Measurements from ENCODE around the gene CER1. TPM values are rescaled to one million over a fixed set of nuclear protein-coding genes. Genes with fewer than 3 reads are reported as not detected.

CER1 gene
- total RNA-seq, 1 experiment from 2014 or later, result not detected

DNA sequence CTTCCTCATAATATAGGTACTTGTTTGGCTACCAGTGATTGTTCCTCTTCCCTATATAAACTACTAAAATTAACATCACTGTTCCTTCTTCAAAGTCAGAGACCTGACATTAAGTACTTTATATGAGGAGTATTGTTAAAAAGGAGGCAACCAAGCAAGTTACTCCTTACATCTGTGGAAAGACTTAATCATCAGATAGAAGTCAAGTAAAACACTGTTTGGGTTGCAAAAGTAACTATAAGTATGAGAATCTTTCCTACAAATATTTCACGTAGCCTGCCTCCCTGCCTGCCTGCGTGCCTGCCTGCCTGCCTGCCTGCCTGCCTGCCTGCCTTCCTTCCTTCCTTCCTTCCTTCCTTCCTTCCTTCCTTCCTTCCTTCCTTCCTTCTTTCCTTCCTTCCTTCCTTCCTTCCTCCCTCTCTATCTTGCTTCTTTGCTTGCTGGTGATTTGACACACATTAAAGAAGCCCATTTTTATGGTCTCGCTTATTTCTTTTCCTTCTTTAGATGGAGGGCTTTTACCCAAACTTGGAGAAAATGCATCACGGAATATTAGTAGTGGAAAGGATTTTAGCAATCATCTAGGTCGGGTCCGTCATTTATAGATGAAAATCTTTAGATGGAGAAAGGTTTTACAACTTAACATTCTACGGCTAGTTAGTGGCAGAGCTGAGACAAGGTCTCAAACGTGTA lies 3.2 kb downstream of the CER1 start:
- intact Hi-C loops (cut with micrococcal nuclease), result no loop called here
- Histone ChIP-seq H3K4me1 (ENCODE audit: insufficient read depth, low read length) (no peaks in the 10 kb centered on the region), H3K9me2 (replicated peaks; ENCODE audit: low read length) (no peaks in the 10 kb centered on the region), H3F3A (ENCODE audit: low read length, unreplicated experiment) (no peaks in the 10 kb centered on the region), H3K9me3 (ENCODE audit: low read length) (no peaks in the 10 kb centered on the region), H3K79me2 (ENCODE audit: low read length) (no peaks in the 10 kb centered on the region), H3K9ac (ENCODE audit: low read length) (no peak overlapping the region), H3K27ac (ENCODE audit: low read length) (no peak overlapping the region), H3K4me2 (ENCODE audit: low read length) (no peak overlapping the region), H3K36me3 (ENCODE audit: low read depth, low read length) (no peaks in the 10 kb centered on the region), H4K20me1 (ENCODE audit: low read length) (no peaks in the 10 kb centered on the region), H3K27me3 (ENCODE audit: low read length) (no peaks in the 10 kb centered on the region), H3K4me3 (ENCODE audit: low read length) (no peak overlapping the region), H2AFZ (ENCODE audit: low read length) (no peak overlapping the region)
- BruUV-seq (replicated peaks), result no TSS peak
- CTCF ChIA-PET, result no interaction called here
- ATAC-seq (no peak), DNase-seq (no peak)
- TF ChIP-seq, protein P1, sequence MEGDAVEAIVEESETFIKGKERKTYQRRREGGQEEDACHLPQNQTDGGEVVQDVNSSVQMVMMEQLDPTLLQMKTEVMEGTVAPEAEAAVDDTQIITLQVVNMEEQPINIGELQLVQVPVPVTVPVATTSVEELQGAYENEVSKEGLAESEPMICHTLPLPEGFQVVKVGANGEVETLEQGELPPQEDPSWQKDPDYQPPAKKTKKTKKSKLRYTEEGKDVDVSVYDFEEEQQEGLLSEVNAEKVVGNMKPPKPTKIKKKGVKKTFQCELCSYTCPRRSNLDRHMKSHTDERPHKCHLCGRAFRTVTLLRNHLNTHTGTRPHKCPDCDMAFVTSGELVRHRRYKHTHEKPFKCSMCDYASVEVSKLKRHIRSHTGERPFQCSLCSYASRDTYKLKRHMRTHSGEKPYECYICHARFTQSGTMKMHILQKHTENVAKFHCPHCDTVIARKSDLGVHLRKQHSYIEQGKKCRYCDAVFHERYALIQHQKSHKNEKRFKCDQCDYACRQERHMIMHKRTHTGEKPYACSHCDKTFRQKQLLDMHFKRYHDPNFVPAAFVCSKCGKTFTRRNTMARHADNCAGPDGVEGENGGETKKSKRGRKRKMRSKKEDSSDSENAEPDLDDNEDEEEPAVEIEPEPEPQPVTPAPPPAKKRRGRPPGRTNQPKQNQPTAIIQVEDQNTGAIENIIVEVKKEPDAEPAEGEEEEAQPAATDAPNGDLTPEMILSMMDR (conservative IDR thresholded peaks at IDR 0.05; ENCODE audit: low read depth, low read length), result no peak
- no peak for TF ChIP-seq EZH2phosphoT487 (IDR thresholded peaks at IDR 0.05; ENCODE audit: borderline replicate concordance, low read length)
- TF ChIP-seq EZH2 (IDR thresholded peaks at IDR 0.05; ENCODE audit: low read length, unreplicated experiment), result no peak
- POLR2A ChIA-PET (ENCODE audit: unreplicated experiment), result no interaction called here

DNA sequence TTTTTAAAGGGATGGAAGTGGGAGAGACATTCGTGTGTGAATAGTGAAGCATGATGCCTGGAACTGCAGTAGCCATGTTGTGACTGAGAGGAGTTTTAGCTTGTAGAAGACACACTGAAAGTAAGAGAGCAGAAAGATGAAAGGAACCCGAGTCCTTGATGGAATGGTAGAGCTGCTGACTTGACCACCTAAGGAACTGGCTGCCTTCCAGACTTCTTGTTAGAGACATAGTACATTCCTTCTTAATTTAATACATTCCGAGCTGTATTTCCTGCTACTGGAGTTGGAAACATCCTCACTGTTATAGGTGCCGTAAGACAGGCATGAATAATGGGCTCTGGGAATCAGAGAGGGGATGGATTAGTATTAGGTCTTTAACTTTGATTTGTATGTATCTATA lies 7.4 kb downstream of the CER1 start:
- CTCF ChIA-PET, result no interaction called here

More for the DNA sequence above, 7.4 kb downstream of the CER1 start:
- H3K4me3 ChIP-seq (ENCODE audit: low read length), result no peak overlapping the region
- H3K9ac ChIP-seq (ENCODE audit: low read length), result no peak overlapping the region
- no peak overlapping the region for H3K4me2 ChIP-seq (ENCODE audit: low read length)
- no peaks in the 10 kb centered on the region for H3K9me3 ChIP-seq (ENCODE audit: low read length)
- no peak overlapping the region for H3K27ac ChIP-seq (ENCODE audit: low read length)
- no peaks in the 10 kb centered on the region for H4K20me1 ChIP-seq (ENCODE audit: low read length)
- ATAC-seq (no peak), DNase-seq (no peak)
- no peaks in the 10 kb centered on the region for H3K36me3 ChIP-seq (ENCODE audit: low read depth, low read length)
- no peaks in the 10 kb centered on the region for H3K9me2 ChIP-seq (replicated peaks; ENCODE audit: low read length)
- intact Hi-C loops (cut with micrococcal nuclease), result no loop called here
- H2AFZ ChIP-seq (ENCODE audit: low read length), result no peak overlapping the region
- no TSS peak for BruUV-seq (replicated peaks)
- POLR2A ChIA-PET (ENCODE audit: unreplicated experiment), result no interaction called here
- peaks cover 23% of the 10 kb centered on the region for H3K4me1 ChIP-seq (ENCODE audit: insufficient read depth, low read length)
- no peaks in the 10 kb centered on the region for H3K27me3 ChIP-seq (ENCODE audit: low read length)
- TF ChIP-seq EZH2phosphoT487 (IDR thresholded peaks at IDR 0.05; ENCODE audit: borderline replicate concordance, low read length) (no peak), EZH2 (IDR thresholded peaks at IDR 0.05; ENCODE audit: low read length, unreplicated experiment) (no peak)
- TF ChIP-seq, protein P1 (conservative IDR thresholded peaks at IDR 0.05; ENCODE audit: low read depth, low read length), result no peak
- H3K79me2 ChIP-seq (ENCODE audit: low read length), result no peaks in the 10 kb centered on the region
- H3F3A ChIP-seq (ENCODE audit: low read length, unreplicated experiment), result no peaks in the 10 kb centered on the region
